ENCODE data around the gene CNPY3. TPM values are rescaled to one million over a fixed set of nuclear protein-coding genes. Genes with fewer than 3 reads are reported as not detected.

The CNPY3 gene
- total and polyA plus RNA-seq, 10 of the 15 experiments (the other 5 are each of a cell fraction or from before 2014, with no cell fraction given): 7.2 to 102 (median 73.6) TPM

DNA sequence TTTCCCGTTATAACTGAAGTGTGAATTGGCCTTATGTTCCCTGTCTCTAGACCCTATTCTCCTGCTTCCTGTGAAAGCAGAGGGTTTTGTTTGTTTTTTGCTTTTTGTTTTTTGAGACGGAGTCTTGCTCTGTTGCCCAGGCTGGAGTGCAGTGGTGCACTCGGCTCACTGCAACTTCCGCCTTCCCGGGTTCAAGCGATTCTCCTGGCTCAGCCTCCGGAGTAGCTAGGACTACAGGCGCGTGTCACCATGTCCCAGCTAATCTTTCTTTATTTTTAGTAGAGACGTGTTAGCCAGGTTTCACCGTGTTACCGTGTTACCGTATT is 30.6 kb downstream of the CNPY3 start:
- no peak overlapping the region for H3K4me2 ChIP-seq (ENCODE audit: control insufficient read depth, insufficient read depth)
- CTCF ChIA-PET: interaction anchor here (1.0 kb wide), 1 partner anchor 58 kb away, joined by 3 read pairs; no protein-coding TSS in a partner anchor
- H4K20me1 ChIP-seq (ENCODE audit: control insufficient read depth, insufficient read depth): no peaks in the 10 kb centered on the region
- ATAC-seq (no peak), FAIRE-seq (no peak), DNase-seq (ENCODE audit: low read depth, low spot score) (no peak)
- RAD21 ChIA-PET (ENCODE audit: unreplicated experiment): no interaction called here
- no peak overlapping the region for H3K27ac ChIP-seq (ENCODE audit: control insufficient read depth, insufficient read depth)
- H3K9ac ChIP-seq (ENCODE audit: control insufficient read depth, insufficient read depth, low read length): no peak overlapping the region
- SMC1A ChIA-PET (ENCODE audit: uncharacterized antibody, unreplicated experiment): no interaction called here
- H3K4me3 ChIP-seq: no peak overlapping the region
- in situ Hi-C loops (cut with MboI): no loop called here
- intact Hi-C loops (cut with micrococcal nuclease; ENCODE audit: unreplicated experiment): no loop called here
- H3K9me3 ChIP-seq (replicated peaks; ENCODE audit: control insufficient read depth, insufficient read depth, low read length): no peaks in the 10 kb centered on the region
- WGBS (ENCODE audit: insufficient coverage, insufficient replicate concordance, low lambda C conversion rate, missing lambda C conversion rate): 62% methylated on average over 13 of the region's 13 CpGs
- H3K4me1 ChIP-seq (ENCODE audit: control insufficient read depth, insufficient read depth, low read length): no peaks in the 10 kb centered on the region
- H2AFZ ChIP-seq (ENCODE audit: control insufficient read depth, low read depth, low read length): no peak overlapping the region
- no TSS peak for BruUV-seq (replicated peaks)
- POLR2A ChIA-PET: no interaction called here
- H3K79me2 ChIP-seq (ENCODE audit: control insufficient read depth, insufficient read depth, low read length): no peaks in the 10 kb centered on the region
- no peaks in the 10 kb centered on the region; a peak in 1 of 4 replicates for H3K36me3 ChIP-seq (ENCODE audit: control insufficient read depth in 2 of 2, insufficient read depth in 2 of 2, low read length in 1 of 2)
- H3K27me3 ChIP-seq (replicated peaks in 1 of 2; ENCODE audit: control insufficient read depth in 2 of 2, insufficient read depth in 2 of 2, low read length in 1 of 2): no peaks in the 10 kb centered on the region
- TF ChIP-seq TBL1XR1 (IDR thresholded peaks at IDR 0.05; ENCODE audit: low read depth, low read length) (no peak), NFXL1 (IDR thresholded peaks at IDR 0.05; ENCODE audit: borderline replicate concordance) (no peak), IKZF2 (IDR thresholded peaks at IDR 0.05) (no peak), CBX5 (IDR thresholded peaks at IDR 0.05; ENCODE audit: low read depth) (no peak), MYB (IDR thresholded peaks at IDR 0.05; ENCODE audit: borderline replicate concordance, low read depth, low read length) (no peak), MLLT1 (IDR thresholded peaks at IDR 0.05) (no peak), RELA (IDR thresholded peaks at IDR 0.05; ENCODE audit: borderline replicate concordance, partially characterized antibody) (no peak), E4F1 (IDR thresholded peaks at IDR 0.05; ENCODE audit: borderline replicate concordance, partially characterized antibody) (no peak), NFIC (IDR thresholded peaks at IDR 0.05; ENCODE audit: low read depth, low read length) (no peak), JUNB (IDR thresholded peaks at IDR 0.05) (no peak), SIX5 (IDR thresholded peaks at IDR 0.05; ENCODE audit: low read depth, low read length, severe bottlenecking) (no peak), JUND (IDR thresholded peaks at IDR 0.05; ENCODE audit: low read depth, low read length) (no peak), ZZZ3 (IDR thresholded peaks at IDR 0.05; ENCODE audit: control insufficient read depth, insufficient read length, low read depth) (no peak)
- TF ChIP-seq, protein P1, sequence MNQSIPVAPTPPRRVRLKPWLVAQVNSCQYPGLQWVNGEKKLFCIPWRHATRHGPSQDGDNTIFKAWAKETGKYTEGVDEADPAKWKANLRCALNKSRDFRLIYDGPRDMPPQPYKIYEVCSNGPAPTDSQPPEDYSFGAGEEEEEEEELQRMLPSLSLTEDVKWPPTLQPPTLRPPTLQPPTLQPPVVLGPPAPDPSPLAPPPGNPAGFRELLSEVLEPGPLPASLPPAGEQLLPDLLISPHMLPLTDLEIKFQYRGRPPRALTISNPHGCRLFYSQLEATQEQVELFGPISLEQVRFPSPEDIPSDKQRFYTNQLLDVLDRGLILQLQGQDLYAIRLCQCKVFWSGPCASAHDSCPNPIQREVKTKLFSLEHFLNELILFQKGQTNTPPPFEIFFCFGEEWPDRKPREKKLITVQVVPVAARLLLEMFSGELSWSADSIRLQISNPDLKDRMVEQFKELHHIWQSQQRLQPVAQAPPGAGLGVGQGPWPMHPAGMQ (IDR thresholded peaks at IDR 0.05; ENCODE audit: borderline replicate concordance): no peak
- TF ChIP-seq, protein P2, sequence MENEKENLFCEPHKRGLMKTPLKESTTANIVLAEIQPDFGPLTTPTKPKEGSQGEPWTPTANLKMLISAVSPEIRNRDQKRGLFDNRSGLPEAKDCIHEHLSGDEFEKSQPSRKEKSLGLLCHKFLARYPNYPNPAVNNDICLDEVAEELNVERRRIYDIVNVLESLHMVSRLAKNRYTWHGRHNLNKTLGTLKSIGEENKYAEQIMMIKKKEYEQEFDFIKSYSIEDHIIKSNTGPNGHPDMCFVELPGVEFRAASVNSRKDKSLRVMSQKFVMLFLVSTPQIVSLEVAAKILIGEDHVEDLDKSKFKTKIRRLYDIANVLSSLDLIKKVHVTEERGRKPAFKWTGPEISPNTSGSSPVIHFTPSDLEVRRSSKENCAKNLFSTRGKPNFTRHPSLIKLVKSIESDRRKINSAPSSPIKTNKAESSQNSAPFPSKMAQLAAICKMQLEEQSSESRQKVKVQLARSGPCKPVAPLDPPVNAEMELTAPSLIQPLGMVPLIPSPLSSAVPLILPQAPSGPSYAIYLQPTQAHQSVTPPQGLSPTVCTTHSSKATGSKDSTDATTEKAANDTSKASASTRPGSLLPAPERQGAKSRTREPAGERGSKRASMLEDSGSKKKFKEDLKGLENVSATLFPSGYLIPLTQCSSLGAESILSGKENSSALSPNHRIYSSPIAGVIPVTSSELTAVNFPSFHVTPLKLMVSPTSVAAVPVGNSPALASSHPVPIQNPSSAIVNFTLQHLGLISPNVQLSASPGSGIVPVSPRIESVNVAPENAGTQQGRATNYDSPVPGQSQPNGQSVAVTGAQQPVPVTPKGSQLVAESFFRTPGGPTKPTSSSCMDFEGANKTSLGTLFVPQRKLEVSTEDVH (IDR thresholded peaks at IDR 0.05; ENCODE audit: low read depth, partially characterized antibody): no peak
- TF ChIP-seq, protein P3, sequence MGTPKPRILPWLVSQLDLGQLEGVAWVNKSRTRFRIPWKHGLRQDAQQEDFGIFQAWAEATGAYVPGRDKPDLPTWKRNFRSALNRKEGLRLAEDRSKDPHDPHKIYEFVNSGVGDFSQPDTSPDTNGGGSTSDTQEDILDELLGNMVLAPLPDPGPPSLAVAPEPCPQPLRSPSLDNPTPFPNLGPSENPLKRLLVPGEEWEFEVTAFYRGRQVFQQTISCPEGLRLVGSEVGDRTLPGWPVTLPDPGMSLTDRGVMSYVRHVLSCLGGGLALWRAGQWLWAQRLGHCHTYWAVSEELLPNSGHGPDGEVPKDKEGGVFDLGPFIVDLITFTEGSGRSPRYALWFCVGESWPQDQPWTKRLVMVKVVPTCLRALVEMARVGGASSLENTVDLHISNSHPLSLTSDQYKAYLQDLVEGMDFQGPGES (IDR thresholded peaks at IDR 0.05): no peak

Data from GM12878 (cell line).